ENCODE results near the gene IQCB1.
"Not testable (repeated sequence)": the region's sequence is repeated elsewhere in the genome, so short reads cannot be mapped to it uniquely, and the experiment has no call there.

The IQCB1 gene

DNA sequence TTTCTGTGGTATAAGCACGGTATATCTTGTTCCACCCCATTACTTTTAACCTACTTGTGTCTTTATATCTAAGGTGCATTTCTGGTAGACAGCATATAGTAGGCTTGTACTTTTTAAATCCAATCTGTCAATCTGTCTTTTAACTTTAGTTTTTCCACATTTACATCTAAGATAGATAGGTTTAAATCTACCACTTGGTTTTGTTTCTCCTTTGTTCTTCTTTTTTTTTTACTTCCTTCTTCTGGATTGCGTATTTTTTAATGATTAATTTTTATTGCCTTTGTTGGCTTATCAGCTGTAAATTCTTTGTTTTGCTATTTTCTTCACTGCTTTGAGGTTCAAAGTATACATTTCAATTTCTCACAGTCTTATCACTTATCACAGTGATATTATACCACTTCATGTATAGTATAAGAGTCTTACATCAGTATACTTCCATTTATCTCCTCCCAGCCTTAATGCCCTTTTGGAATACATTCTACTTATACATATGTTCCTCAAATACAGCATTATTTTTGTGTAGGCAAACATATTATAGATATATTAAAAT is 31.0 kb downstream of the IQCB1 start:
- DNase-seq: no peak

DNA sequence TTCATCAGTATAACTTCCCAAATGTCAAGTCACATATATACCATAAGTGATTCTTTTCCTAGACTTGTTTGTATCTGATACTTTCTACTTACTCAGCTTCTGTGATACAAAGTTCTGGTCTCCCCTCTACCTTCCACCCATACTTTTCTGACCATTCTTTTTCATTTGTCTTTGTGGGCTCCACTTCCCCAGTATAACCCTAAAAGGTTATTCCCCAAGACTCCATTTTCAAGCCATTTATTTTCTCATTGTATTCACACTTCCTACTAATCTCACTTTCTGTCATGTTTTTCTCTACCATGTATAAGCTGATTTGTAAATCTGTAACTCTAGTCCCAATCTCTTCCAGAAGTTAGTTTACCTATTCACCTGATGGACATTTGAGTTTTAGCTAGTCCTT is 34.0 kb downstream of the IQCB1 start:
- DNase-seq: no peak

DNA sequence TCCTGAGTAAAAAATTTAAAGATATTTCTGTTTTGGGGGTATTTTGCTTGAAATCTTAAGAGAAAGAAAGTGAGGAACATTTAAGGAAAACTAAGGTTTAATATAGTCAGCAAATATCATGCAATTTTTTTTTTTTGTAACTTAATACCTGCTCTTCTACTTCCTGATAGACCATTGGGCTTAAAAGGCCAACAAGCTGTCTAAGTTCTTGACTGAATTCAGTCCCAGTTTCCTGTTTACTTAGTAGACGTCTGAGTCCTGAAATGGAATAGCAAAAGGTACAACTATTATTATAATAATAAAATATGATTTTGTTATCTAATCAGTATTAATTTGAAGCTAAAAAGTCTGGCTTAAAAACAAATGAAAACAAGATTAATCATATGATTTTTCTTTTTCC is 37.9 kb downstream of the IQCB1 start:
- no peak for DNase-seq

DNA sequence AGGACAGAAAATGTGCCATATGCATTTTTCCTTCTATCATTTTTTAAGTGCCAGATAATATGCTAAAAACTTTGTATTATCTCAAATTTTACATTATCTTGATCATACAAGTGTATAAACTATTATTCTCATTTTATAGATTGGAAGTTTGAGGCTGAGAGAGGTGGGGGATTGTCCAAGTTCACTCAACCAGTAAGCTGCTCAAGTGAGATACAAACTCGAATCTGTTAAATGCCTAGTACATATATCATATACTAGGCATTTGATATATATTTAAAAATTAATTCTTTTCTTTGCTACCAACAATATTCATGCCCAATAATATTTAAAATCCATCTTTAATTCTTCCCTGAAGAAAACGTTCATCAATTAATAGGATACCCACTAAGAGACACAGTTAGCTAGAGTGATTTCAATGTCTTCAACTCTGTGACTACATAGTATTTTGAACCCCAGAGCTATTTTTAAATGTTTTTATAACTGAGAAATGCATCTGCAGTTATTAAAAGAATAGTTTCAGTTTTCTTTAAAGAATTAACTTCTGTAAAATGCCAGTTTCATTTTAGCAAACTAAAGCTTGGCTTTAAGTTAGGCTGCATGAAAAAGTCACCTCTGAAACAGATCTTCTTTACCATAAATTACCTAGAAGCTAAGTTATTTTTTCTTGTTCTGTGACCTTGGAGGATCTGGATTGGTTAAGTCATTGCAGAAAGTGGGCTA is 40.4 kb downstream of the IQCB1 start:
- no peak for DNase-seq

DNA sequence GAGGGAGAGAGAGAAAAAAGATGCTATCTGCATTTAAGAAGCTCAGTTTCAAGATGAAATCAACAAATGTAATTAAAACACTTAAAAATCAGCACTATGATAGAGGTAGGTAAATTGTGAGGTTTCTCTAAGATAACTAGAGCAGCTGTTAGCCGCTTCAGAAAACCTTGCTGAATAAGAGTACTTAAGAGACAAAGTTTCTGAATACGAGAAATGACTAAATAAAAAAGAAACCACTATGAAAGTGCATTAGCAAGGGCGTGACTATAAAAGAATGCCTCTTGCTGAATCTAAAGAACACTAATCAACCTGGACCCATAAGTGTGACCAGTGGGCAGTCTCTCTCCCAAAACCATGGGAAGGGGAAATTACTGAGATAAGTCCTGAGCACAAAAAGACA is 41.8 kb downstream of the IQCB1 start:
- DNase-seq: no peak

DNA sequence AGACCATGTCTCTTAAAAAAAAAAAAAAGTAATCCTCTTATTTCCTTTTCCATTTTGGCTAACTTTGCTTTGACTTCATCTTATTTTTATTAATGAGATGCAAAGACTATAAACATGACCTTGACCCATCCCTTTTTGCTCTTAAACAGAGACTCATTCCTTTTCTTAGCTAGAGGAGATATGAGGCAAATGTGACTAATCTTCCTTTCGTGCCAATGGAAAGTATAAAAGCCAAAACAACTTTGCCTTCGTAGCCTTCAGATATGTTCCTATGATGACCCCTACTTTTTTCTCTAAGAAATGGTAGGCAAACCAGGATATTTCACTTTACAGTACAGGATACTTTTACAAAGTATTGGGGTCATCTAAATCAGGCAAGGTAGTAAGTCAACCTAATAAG is 48.4 kb downstream of the IQCB1 start:
- no peak for DNase-seq

DNA sequence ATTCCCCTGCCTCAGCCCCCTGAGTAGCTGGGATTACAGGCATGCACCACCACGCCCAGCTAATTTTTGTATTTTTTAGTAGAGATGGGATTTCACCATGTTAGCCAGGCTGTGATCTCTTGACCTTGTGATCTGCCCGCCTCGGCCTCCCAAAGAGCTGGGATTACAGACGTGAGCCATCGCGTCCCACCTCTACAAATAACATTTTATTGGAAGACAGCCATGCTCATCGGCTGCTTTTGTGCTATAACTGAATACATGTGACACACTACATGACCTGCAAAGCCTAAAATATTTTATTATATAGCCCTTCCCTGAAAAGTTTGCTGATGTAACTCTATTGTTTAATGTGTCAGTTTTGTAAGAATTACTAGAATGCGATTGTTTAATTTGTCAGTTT is 52.1 kb downstream of the IQCB1 start:
- not testable (repeated sequence) for DNase-seq

DNA sequence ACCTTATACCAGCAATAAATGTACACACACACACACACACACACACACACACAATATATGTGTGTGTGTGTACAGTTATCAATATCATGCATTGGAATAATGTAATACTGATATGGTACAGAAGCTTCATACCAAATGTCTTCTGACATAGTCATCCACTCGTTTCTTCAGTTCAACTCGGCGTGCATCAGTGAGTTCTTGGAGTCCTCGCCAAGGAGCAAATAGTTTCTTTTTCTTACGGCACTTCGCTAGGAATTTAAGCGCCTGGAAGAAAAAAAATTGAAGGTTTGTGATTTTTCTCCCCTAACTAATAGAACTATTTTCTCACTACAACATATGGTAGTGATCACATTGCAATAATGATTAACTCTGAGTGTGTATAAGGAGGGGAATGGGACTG is 53.2 kb downstream of the IQCB1 start:
- no peak for DNase-seq

DNA sequence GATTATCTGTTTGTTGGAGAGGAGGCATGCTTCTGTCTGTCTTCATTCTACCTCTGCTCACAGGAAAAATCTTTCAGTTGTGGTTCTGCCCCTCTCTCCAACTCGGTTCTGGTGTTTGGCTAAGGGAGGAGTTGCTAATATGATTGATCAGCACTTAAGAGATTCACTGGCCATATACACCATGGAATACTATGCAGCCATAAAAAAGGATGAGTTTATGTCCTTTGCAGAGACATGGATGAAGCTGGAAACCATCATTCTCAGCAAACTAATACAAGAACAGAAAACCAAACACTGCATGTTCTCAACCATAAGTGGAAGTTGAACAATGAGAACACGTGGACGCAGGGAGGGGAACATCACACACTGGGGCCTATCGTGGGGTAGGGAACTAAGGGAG is 59.8 kb downstream of the IQCB1 start:
- DNase-seq: not testable (repeated sequence)

DNA sequence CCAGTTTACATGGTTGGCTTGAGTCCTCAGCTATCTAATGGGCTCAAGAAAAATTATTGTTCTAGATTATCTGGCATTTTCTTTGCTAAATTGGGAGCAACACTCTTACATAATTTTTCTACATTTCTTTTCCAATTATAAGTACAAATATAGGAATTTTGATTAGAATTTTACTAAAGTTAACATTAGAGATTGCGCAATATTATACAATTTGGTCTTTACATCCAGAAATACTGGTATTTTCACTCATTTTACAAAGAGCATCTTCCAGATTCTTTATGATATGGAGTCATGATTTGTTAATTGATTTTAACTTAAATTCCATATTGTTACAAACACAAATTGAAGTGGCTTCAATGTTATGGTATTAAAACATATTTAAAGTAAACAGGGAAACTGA is 65.6 kb downstream of the IQCB1 start:
- DNase-seq: no peak

DNA sequence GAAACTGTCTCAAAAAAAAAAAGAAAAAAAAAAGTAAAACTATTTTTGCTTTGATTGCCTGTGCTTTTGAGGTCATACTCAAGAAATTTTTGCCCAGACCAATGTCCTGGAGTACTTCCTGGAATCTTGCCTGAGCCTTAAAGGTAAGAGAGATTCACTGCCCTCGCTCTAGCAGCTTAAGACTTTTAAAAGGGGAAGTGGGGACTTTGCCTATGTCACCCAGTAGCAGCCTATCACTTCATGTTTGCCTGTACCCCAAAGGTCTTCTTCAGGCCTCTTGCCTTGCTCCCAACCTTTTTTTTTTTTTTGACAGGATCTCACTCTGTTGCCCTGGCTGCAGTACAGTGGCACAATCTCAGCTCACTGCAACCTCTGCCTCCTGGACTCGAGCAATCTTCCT is 66.4 kb downstream of the IQCB1 start:
- no peak for DNase-seq

DNA sequence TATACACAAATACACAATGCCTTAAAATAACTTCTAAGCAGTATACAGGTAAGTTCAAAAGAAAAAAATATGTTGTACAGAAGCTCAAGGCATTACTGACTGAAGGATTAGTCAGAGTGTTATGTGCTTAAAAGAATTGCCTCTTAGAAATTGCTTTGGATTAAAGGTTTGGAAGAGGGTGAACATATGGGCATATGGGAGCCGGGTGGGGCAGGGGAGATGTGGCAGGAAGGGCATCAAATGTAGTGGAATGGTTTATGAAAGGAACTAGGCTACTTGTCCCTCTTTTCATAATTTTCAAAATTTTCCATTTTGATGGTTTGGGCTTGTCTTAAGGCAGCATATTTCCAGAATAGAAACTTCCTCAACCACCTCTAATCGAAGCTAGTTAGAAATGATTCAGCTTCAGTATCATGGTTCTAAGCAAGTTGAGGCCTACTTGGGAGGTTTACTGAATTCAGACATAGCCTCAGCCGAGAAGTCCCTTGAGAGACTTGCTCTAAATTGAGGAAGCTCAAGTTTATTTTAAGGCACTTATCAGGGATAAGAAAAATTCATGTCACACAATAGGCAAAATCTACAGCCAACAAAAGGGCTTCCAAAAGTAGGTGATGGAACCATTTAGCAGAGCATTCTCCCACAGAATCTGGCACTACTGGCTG is 75.2 kb downstream of the IQCB1 start:
- no peak for DNase-seq

DNA sequence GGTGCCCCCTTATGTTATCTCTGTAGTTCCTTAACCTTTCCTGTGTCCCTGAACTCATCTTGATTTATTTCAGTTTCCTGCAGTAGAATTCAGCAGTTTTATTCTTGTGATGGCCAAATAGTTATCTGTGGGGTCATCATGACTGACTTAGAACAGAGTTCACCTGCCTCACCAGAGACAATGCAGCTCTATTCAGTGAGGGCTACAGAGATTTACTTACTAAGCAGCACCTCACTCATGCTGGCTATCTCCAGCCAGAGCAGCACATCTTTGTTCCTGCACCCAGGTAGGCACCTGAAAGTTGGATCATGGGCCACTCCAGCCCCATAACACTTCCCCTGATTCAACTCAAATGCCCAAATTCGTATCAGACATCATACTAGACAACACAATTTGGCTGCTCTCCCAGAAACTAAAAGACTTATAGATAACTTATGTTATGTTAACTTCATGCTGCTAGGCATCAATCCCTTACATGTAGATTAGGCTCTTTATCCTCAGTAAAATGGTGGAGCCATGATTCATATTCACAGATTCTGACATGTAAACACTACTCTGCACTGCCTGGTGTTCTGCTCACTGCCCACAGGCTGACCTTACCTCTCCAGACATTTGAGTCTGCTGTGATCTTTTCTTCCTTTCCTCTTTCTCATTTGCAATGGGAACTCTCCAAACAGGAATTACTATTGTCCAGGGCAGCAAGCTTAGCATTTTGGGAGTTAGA is 76.0 kb downstream of the IQCB1 start:
- DNase-seq: no peak

DNA sequence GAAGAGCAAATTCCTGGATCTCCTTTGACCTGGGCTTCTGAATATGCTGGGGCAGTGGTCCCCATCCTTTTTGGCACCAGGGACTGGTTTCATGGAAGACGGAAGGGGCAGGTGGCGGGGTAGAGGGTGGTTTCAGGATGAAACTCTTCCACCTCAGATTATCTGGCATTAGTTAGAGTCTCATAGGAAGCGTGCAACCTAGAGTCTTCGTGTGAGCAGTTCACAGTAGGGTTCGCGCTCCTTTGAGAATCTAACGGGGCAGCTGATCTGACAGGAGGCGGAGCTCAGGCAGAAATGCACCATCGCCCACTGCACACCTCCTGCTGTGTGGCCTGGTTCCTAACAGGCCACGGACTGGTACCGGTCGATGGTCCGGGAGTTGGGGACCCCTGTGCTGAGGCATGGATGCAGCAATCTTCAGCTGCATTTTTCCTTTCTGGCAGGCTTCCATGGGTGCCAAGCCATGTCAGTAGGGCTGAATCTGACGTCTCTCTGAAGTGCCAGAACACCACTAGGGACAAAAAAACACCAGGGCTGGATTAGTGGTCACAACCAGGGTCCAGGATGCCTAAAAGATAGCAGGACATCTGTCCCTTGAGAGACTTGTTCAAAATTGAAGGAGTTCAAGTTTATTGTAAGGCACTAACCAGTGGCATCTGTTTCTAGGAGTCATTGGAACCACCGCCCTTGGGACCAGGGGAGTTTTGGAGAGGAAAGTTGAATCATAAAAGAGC is 76.9 kb downstream of the IQCB1 start:
- DNase-seq: no peak

DNA sequence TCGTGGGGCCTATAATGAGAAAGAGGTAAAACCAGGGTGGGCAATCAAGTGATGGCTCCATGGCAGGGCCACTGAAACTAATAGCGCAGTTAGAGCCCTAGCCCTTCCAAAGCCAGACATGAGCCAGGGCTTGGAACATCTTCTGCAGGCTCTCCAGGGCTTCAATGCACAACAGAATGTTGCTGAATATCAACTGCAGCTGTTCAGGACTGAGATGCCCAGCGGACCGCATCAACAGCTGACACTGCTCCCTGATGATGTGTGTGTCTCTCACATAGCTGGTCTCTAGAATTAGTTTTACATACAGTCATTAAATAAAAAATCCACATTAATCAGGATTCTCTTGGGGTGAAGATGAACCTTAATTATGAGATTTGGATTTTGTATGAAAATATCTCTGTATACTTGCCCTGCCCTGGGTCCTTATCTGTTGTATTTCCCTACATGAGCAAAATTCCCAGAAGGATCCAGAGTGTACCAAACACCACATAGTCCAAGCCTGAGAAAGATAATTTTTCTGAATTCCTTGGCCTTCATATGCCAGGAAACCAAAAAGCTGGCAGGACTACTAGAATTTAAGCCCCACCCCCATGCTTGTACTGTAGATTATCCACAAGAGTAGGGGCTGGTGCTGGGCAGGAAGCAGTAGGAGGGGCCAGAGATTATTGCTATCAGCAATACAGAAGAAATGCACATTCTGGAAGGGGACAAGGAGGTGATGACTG is 77.6 kb downstream of the IQCB1 start:
- no peak for DNase-seq

DNA sequence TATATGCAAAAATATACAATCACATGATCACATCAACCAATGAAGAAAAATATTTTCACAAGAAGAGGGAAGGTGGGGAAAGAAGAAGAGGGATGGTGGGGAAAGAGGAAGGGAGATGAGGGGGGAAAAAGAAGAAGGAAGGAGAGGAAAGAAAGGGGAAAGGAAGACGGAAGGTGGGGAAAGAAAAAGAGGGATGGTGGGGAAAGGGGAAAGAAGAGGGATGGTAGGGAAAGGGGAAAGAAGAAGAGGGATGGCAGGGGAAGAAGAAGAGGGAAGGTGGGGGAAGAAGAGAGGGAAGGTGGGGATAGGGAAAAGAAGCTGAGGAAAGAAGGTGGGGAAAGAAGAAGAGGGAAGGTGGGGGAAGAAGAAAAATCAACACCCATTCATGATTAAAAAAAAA is 82.1 kb downstream of the IQCB1 start:
- no peak for DNase-seq

DNA sequence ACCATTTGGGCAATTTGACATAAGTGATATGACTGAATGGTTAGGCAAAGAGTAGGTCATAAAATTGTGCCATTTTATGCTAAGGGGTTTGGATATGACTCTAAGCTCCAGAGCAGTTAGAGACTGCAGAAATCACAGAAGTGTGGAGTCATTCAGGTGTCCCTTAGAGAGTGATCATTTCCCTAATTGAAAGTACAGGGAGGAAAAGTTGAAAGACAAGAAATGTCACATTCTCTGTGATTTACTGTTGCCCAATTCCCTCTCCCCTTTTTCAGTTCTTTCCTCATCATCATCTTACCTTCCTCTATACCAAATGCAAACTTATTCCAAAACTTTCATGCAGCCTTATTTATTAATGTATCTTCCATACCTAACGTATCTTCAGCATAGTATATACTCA is 82.6 kb downstream of the IQCB1 start:
- peak; percentile 2 for DNase-seq

DNA sequence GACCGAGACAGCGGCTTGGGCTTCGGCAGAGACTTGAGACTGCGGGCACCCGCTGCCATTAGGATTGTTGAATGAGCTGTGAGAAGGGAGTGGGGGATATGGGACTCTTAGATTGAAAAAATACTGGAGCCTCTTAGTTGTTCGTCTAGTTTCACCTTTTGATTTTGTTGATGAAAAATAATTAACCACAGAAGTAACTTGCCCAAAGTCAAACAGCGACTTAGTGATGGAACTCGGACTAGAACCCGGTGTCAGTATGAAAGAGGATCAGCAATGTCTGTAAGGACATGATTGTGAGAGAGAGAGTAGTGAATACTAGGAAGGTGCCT is 84.8 kb downstream of the IQCB1 start:
- DNase-seq: no peak

DNA sequence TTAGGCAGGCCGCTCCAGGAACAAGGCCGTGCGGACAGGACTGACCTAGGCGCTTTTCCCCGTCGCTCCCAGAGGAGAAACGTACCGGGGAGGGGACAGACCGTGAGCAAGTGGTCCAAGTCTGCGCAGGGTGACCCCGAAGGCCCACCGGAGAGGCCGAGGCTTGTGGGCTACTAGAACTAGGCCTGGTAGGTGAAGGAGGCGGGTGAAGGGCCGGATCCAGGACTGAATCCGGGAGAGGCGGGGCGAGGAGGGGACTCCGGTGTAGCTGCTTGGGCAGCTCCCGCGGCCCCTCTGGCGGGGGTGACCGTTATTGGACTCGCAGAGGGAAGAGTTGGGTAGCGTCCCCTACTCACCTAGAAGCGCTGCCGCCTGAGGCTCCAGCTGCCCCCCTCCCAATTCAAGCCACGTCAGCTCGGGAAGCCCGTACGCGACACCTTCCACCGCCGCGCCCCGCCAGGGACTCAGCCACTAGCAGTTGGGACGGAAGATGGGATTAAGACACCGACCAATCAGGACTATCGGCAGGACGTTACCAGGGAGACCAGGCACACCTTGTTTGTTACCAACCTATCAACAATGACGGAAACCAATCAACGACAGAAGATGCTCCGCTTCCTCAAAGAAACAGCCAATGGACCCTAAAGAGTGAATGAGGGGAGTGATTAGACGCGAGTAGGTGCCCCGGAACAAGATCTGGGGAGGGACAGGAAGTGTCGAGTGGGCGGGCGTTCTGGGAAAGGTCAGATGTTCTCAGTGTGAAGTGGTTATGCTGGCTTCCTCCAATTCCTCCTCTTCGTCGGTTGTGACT is 85.4 kb downstream of the IQCB1 start, which contains the start of gene GOLGB1:
Gene GOLGB1, minus strand, starts transcription at position 466 of the 811 bp plus-strand sequence. CDS start 18,770 bp downstream, outside the sequence.
- DNase-seq: peak; percentile 97

DNA sequence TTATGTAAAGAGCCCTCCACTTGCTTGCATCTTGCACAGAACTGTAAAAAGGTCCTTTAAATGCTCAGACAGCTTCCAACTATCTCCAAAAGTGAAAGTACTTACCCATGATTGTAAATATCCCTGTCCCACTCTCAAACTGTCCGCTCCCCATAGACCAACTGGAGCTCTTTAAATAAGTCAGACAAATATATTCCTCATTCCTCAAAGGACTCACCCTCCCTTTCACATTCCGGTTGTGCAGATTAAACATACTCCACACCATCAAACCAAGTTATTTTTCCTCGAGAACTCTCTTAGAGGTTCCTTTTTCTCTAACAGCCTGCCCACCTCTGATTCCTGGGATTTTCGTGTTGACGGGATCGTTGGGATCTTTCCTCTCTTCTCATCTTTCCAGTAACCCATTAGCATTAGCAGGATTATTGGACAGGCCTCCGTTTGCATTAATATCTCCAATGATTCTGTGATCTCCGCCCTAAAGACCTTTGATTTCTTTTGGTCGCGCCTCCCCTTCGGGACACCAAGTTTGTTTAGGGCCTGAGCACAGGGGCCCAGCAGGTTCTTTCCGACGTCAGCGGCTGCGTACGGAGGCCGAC is 86.1 kb downstream of the IQCB1 start:
- DNase-seq: peak; percentile 55

DNA sequence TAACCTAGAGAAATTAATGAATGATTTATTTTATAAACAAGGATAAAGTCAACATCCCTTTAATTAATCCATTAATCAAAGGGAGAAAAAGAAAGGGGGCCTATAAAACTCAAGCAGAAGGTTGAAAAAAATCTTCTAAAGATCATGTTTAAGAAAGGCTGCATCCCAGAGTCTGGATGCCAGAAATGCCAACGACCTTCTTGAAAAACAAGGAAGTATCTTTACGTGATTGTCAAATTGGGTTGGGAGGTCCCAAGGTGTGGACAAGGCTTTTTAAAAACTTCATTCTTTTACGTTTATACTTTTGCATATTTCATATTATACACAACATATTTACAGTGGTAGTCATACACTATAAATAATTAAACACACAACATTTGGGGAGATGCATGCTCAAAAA is 86.9 kb downstream of the IQCB1 start:
- DNase-seq: no peak

Measured in NCI-H69 (cell line).